Uterus (tissue), 4 donors: ENCODE measurements around the gene CELSR1. TPM values are rescaled to one million over a fixed set of nuclear protein-coding genes. Genes with fewer than 3 reads are reported as not detected.

Source experiments
- DNase-seq, 2 donors: peaks; one replicate each; pipeline ENCODE4 v3.0.0-alpha.2; 2019 to 2020
- H3K27ac ChIP-seq, 2 donors: fragments of 200-600 bp; sonication (generic); 1 replicate in 1 of 2; 2 replicates in 1 of 2; pipeline ENCODE4 v1.5.1; 2016 to 2018
- H3K27me3 ChIP-seq, 2 donors: fragments of 200-600 bp; sonication (generic); one replicate each; pipeline ENCODE4 v1.5.1; 2018 to 2019; ENCODE audit warnings: control low read depth in 1 of 2
- H3K36me3 ChIP-seq, 2 donors: fragments of 200-600 bp; sonication (generic); one replicate each; pipeline ENCODE4 v1.5.1; 2019; ENCODE audit warnings: control low read depth in 1 of 2
- H3K4me1 ChIP-seq, 2 donors: fragments of 200-600 bp; sonication (generic); one replicate each; pipeline ENCODE4 v1.5.1; 2018 to 2019; ENCODE audit warnings: control low read depth in 1 of 2
- H3K4me3 ChIP-seq, 2 donors: fragments of 200-600 bp; sonication (generic); 1 replicate in 1 of 2; 2 replicates in 1 of 2; pipeline ENCODE4 v1.5.1; 2018 to 2019; ENCODE audit warnings: mild to moderate bottlenecking in 1 of 2
- H3K9me3 ChIP-seq, 2 donors: fragments of 200-600 bp; sonication (generic); one replicate each; pipeline ENCODE4 v1.5.1; 2019; ENCODE audit warnings: control low read depth in 1 of 2
- POLR2A ChIP-seq, 2 donors: fragments of 450-650 bp; IDR thresholded peaks; one replicate each; pipeline ENCODE4 v1.6.1; 2016; ENCODE audit warnings: antibody characterized with exemption in 2 of 2, mild to moderate bottlenecking in 1 of 2, moderate library complexity in 1 of 2
- intact Hi-C: fragments of 100-400 bp; cut with DNase I; formaldehyde crosslinking; loops from one replicate; pipeline ENCODE4 v1.15.1; 2023; ENCODE audit warnings: low total_unique reads
- total RNA-seq, 4 donors: library from RNA; depleted of rRNA in 3 of 4; stranded (reverse); fragments of >200 nt in 3 of 4; gene quantifications; one replicate each; pipeline versions ENCODE4 v1.1.0 to v1.2.4, GENCODE V29; 2014 to 2023
- TF ChIP-seq, protein P1 (sequence below), 4 experiments: fragments of 200-600 bp in 2 of 4; fragments of 450-650 bp in 2 of 4; sonication (generic) in 2 of 4; IDR thresholded peaks; one replicate each; pipeline ENCODE4 v1.5.1; 2016 to 2019; ENCODE audit warnings: antibody characterized with exemption in 4 of 4, mild to moderate bottlenecking in 2 of 4, moderate library complexity in 1 of 4
- donor health status: DM: yes; HTN: yes; CAD: no.

CELSR1 gene
- total RNA-seq, 4 donors from 2014 or later = 1.5 to 15.8 (median 8.4) TPM

DNA sequence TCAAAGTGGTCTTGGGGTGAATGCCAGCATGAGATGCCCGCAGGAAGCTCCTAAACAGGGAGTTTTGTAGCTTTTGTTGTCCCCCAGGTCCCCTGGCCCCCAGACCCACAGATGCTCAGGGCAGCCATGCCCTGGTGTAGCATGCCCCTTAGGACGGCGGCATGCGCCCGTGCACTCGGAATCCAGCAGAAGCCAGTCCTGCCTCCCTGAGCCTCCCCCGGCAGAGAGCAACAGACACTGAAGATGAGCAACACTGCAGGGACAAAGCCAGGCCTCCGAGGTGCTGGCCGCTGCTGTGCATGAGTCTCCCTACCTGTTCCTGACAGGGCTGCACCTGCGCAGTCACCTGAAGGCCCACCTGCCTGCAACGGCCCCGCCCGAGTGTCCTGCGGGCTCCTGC, 142.8 kb downstream of the CELSR1 start:
- Histone ChIP-seq H3K36me3 (no peaks in the 10 kb centered on the region), H3K4me3 (no peak overlapping the region), H3K9me3 (no peaks in the 10 kb centered on the region), H3K27me3 (no peaks in the 10 kb centered on the region), H3K4me1 (no peaks in the 10 kb centered on the region), H3K27ac (no peak overlapping the region)
- TF ChIP-seq, protein P1, sequence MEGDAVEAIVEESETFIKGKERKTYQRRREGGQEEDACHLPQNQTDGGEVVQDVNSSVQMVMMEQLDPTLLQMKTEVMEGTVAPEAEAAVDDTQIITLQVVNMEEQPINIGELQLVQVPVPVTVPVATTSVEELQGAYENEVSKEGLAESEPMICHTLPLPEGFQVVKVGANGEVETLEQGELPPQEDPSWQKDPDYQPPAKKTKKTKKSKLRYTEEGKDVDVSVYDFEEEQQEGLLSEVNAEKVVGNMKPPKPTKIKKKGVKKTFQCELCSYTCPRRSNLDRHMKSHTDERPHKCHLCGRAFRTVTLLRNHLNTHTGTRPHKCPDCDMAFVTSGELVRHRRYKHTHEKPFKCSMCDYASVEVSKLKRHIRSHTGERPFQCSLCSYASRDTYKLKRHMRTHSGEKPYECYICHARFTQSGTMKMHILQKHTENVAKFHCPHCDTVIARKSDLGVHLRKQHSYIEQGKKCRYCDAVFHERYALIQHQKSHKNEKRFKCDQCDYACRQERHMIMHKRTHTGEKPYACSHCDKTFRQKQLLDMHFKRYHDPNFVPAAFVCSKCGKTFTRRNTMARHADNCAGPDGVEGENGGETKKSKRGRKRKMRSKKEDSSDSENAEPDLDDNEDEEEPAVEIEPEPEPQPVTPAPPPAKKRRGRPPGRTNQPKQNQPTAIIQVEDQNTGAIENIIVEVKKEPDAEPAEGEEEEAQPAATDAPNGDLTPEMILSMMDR (IDR thresholded peaks at IDR 0.05) = no peak
- TF ChIP-seq POLR2A (IDR thresholded peaks at IDR 0.05) = no peak
- DNase-seq = no peak
- intact Hi-C loops = no loop called here

DNA sequence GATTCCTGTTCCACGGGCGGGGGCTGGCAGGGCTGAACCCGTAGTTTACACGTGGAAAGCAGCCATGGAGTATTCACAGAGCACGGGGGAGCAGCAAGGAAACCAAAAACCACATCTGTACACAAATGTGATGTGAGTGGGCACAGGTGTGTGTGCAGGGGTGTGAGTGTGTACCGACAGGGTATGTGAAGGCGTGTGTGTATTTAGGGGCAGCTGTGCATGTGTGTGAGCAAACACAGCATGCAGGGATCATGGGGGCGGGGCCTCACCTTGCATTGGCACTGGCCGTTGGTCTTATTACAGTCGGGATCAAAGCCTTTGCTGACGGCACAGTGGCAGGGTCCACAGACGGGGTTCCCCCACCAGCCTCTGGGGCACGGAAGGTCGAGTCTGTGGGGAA, 143.5 kb downstream of the CELSR1 start:
- intact Hi-C loops = no loop called here
- H3K9me3 ChIP-seq = no peaks in the 10 kb centered on the region
- no peak for DNase-seq
- no peak overlapping the region for H3K27ac ChIP-seq
- H3K4me1 ChIP-seq = no peaks in the 10 kb centered on the region
- H3K36me3 ChIP-seq = no peaks in the 10 kb centered on the region
- no peaks in the 10 kb centered on the region for H3K27me3 ChIP-seq
- H3K4me3 ChIP-seq = no peak overlapping the region
- TF ChIP-seq POLR2A (IDR thresholded peaks at IDR 0.05) = no peak
- TF ChIP-seq, protein P1 (IDR thresholded peaks at IDR 0.05) = no peak

DNA sequence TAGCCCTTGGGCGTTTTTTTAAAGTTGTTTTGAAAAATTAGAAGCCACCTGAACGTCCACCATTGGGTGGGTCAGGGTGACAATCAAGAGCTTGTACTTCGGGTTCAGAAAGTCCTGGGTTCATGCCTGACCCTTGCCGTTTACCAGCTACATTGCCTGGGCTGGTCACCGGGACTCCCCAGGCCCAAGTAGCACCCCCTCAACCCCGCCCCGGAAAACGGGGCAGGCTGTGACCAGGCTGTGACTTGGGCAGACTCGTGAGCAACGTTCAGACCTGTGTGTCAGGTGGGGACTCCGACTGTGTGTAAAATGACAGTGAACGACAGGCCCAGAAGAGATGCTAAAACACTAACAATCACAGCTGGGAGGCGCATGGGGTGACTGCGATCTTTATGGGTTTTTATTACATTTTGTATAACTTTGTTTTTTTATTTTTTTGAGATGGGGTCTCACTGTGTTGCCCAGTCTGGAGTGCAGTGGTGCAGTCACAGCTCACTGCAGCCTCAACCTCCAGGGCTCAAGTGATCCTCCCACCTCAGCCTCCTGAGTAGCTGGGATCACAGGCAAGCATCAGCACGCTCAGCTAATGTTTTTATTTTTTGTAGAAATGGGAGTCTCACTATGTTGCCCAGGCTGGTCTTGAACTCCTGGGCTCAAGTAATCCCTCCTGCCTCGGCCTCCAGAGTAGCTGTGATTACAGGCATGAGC, 145.1 kb downstream of the CELSR1 start:
- intact Hi-C loops = no loop called here
- H3K9me3 ChIP-seq = no peaks in the 10 kb centered on the region
- no peak overlapping the region for H3K27ac ChIP-seq
- no peaks in the 10 kb centered on the region for H3K36me3 ChIP-seq
- no peak for DNase-seq
- H3K4me1 ChIP-seq = no peaks in the 10 kb centered on the region
- H3K27me3 ChIP-seq = no peaks in the 10 kb centered on the region
- H3K4me3 ChIP-seq = no peak overlapping the region
- TF ChIP-seq, protein P1 (IDR thresholded peaks at IDR 0.05) = no peak
- TF ChIP-seq POLR2A (IDR thresholded peaks at IDR 0.05) = no peak

DNA sequence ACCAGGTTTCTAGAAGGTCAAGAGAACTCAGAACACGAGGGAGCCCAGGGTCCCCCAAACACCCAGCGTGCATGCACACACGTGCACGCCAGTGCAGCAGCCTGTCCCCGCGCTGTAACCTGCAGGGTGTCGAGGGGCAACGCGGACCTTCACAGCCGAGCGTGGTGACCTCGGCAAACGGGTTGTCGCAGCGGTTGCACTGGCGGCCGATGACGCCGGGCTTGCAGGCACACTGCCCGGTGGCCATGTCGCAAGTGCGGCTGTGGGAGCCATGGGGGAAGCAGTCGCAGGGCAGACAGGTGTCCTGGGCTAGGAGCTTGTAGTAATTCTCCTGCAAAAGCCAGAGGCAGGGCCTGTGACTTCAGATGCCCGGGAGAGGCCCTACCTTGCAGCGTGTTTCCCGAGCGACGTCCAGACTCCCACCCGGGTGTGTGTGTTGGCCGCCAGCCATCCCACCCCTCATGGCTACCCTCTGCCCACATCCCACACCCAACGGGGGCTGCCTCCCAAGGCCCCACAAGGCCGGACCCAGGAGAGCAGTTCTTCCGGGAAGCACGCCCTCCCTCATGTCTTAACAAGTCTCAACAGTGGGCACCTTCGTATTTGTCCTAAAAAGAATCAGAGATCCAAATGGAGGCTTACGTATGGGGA, 145.8 kb downstream of the CELSR1 start:
- DNase-seq = no peak
- Histone ChIP-seq H3K9me3 (no peaks in the 10 kb centered on the region), H3K36me3 (no peaks in the 10 kb centered on the region), H3K4me1 (no peaks in the 10 kb centered on the region), H3K27me3 (no peaks in the 10 kb centered on the region), H3K4me3 (no peak overlapping the region), H3K27ac (no peak overlapping the region)
- intact Hi-C loops = no loop called here
- TF ChIP-seq, protein P1 (IDR thresholded peaks at IDR 0.05) = no peak
- no peak for TF ChIP-seq POLR2A (IDR thresholded peaks at IDR 0.05)

GRCh38 chr22:46390652-46391301, 146.6 kb downstream of the CELSR1 start:
- H3K4me1 ChIP-seq = no peaks in the 10 kb centered on the region
- no peak overlapping the region for H3K27ac ChIP-seq
- peak in 1 of 2 donors; percentile 29 for DNase-seq
- TF ChIP-seq POLR2A (IDR thresholded peaks at IDR 0.05) = no peak
- TF ChIP-seq, protein P1 (IDR thresholded peaks at IDR 0.05) = peak in 1 of 4 experiments; percentile 28
- H3K4me3 ChIP-seq = no peak overlapping the region
- intact Hi-C loops = no loop called here
- no peaks in the 10 kb centered on the region for H3K9me3 ChIP-seq
- no peaks in the 10 kb centered on the region for H3K36me3 ChIP-seq
- H3K27me3 ChIP-seq = no peaks in the 10 kb centered on the region
